DMS 273 (cell line): ENCODE data around the gene MACC1.
A peak's percentile ranks its signal among the peaks of the same experiment; 100 is the strongest.

Experiments used
- DNase-seq: peaks from one replicate; lab custom pipeline; 2025; ENCODE audit not compliant: unreplicated experiment; lab: John Stamatoyannopoulos, UW

The MACC1 gene, protein sequence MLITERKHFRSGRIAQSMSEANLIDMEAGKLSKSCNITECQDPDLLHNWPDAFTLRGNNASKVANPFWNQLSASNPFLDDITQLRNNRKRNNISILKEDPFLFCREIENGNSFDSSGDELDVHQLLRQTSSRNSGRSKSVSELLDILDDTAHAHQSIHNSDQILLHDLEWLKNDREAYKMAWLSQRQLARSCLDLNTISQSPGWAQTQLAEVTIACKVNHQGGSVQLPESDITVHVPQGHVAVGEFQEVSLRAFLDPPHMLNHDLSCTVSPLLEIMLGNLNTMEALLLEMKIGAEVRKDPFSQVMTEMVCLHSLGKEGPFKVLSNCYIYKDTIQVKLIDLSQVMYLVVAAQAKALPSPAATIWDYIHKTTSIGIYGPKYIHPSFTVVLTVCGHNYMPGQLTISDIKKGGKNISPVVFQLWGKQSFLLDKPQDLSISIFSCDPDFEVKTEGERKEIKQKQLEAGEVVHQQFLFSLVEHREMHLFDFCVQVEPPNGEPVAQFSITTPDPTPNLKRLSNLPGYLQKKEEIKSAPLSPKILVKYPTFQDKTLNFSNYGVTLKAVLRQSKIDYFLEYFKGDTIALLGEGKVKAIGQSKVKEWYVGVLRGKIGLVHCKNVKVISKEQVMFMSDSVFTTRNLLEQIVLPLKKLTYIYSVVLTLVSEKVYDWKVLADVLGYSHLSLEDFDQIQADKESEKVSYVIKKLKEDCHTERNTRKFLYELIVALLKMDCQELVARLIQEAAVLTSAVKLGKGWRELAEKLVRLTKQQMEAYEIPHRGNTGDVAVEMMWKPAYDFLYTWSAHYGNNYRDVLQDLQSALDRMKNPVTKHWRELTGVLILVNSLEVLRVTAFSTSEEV

DNA sequence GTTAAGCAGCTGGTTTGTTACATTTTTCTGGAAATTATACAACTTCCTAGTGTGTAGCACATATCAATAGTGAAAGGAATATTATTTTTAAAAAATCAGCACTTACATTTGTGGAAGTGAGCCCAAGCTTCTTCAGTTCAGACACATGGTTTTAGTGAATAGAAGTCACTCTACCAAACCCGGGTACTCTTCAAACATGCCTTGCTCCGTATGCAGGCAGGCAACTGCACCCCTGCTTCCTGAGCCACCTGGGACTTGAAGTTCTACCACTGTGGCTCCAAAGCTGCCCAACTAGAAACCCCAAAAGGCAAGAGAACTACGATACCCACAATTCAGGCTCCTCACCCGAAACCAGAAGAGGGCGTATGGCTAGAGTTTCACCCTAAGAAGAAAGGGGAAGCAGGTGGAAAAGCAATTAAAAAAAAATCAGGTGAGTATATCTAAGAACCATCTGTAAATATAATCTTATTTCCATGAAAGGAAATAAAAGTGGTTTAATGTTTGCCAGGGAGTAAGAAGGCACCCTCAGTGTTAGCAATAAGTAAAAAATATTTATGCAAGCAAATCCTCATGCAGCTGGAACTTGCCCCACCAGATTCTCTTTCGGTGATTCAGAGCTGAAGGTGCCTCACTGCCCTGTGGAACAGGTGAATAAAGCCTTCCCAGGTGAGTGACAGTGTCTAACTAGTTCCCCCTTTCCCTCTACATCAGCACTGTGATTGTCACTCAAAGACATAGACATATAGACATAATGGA is at the start of gene MACC1:
MACC1 (minus strand) TSS at position 192 of the 756 bp plus-strand sequence. CDS start 55,522 bp downstream, outside the sequence.
- peak; percentile 4 for DNase-seq

DNA sequence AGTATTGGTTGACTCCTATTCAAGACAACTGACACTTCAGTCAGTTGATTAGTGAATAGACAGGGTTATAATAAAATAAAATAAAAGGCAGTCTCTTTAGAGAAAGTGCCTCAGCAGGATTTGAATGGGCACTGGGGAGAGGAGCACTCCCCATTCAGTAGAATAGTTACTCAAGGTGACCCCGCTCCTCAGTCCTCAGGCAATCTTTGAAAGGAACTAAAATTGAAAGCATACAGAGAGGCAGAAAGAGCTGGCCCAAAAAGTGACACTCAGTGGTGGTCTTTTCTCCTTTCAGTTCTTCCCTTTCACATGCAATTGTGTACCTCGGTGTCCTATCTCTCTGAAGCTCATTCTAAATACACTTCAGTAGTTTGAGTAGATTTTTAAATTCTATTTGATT is 47.4 kb upstream of the MACC1 start:
- DNase-seq, result no peak

DNA sequence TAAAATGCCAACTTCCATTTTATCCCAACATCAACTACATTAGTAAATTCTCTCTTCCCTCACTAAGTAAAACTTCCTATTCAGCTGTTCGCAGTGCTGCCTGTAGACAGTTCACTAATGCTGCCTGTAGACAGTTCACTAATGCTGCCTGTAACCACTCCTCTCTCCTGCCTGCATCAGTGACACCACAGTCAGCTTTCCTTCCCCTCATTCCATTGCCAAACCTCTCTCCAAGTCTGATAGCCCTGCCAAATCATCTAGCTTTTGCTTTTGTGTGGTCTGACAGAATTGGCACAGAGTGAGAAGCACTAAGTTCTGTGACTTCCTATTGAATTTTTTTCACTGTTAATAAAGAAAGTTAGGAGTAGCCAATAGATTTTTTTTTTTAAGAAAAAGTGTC is 43.0 kb upstream of the MACC1 start:
- DNase-seq, result no peak

DNA sequence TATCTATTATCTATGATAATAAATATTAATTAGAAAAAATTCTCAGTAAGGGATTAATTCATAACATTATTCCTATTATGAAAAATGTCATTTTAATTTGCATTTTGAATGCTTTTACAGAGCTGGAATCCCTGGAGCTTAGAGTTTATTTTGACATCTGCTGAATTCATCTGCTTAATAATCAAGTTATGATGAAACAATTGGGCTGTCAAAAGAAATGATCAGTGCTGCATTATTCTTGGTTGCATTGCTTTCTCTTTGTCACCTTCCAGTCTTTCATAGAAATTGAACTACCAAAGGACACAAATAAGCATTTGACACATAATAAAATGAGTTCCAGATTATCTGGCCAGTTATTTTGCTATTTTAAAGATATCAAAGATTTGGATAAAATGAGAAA is 40.0 kb upstream of the MACC1 start:
- no peak for DNase-seq

DNA sequence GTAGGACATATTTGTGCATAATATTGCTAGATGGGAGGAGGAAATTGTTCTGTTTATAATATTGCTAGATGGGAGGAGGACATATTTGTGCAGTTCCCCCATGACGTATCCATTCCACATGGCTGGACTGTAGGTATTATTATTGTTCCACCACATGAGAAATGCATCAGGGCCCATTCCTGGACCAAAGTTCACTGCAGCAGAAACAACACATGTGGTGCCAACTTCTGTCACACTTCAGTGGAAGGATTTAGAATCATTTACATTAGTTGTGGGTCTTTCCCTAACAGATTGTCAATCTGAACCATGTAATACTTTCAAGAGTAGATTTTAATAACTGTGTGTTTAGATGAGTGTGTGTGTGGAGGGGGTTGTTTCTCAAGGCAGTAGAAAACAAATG is 32.7 kb upstream of the MACC1 start:
- no peak for DNase-seq

DNA sequence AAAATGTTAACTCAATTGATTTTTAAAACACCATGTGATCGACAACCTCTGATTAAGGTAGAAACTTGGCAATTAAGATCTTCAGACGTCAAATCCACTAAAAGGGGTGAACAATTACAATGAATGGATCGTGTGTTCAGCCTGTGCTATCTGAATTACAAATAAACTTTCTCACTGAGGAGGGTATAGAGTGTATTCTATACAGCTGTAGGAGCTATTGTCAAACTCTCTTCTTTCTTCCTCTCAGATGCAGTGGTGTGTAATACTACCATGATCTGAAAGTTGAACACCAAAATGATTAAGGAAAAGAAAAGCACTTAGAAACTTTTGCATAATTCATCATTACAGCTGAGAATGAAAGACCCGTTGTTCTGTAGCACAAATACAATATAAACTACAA is 32.2 kb upstream of the MACC1 start:
- DNase-seq, result no peak

DNA sequence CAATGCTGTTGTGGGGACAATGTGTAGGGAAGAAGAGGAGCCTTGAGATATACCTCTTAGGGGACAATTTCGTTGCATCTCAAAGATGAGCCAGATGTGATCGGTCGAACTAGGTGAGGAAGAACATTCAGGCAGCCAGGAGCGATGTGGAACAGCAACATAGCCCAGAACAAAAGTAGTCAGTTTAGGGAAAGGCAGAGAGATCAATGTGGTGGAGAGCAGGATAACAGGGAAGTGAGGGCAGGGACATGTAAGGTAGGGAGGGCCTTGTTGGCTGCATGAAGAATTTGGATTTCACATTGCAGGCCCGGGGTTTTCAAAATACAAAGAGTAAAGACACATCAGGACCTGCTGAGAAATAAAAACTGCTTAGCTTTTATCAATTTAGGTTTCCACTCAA is 29.1 kb upstream of the MACC1 start:
- DNase-seq, result no peak

DNA sequence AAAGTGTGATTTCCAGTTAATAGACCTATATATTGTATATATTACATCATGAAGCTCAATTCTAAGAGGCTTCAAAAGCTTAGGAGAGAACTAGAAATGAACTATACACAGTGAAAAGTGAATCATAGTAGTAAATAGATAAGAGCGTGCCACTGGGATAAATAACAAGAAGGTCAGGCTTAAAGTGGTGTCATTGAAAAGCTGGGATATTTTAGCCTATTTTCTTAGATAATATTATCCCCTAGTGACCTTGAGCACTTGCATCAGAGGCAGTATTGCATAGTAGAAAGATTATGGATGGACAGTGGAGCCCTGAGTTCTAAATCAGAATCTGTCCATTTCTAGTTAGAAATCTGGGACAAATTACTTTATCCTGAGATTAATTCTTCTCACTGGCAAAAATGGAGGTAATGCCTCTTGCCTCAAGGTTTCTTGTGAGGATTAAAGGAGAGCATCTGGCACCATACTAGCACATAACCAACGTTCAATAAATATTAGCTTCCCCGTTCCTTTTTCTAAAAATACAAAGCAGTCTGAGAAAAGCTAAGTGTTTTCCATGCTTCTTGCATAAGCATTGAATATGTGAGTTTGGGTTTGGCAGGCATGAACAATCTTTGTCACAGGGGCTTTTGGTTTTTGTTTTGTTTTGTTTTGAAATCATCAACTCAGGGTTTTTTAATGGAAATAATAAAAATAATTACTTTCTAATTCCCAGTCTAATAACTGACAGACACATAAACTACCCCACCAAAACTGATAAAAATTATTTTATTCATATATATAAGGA is 27.3 kb upstream of the MACC1 start:
- no peak for DNase-seq

DNA sequence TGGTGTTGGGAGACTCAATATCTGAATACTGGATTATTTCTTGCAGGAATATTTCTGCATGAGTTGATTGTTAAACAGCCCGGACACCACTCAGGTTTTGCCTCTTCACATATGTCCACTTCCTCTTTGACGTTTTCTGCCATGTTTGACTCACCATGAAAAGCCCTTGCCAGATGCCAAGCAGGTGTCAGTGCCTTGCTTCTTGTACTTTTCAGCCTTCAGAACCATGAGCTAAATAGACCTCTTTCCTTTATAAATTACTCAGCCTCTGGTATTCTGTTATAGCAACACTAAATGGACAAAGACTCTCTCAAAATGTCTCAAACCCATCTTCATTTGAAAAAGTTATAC is 24.7 kb upstream of the MACC1 start:
- DNase-seq, result no peak

DNA sequence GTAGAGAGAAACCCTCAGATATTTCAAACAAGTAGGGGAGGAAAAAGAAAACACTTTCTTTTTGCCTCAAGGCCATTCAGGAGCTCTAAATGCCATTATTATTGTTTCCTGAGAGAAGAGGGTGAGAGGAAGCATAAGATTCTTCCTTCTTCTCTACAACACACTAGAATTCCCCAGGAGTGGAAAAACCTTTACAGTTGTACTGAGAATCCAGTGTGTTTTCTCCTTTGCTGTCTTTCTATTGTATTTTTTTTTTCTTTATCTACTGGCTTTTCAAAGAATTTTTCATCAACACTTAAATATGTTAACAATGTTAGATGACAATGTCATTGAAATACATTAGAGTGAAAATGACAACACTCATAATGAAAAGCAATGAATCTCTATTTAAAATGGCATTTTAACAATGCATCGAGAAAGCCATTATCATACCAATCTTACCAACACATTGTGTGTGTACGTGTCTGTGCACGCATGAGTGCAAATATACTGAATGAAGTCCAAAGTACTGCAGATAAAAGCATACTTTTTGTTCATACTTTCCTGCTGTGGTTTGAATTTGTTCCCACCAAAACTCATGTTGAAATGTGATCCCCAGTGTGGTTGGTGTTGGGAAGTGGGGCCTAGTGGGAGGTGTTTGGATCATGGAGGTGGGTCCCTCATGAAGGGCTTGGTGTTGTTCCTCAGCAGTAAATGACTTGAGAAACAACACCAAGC is 24.2 kb upstream of the MACC1 start:
- DNase-seq, result no peak

DNA sequence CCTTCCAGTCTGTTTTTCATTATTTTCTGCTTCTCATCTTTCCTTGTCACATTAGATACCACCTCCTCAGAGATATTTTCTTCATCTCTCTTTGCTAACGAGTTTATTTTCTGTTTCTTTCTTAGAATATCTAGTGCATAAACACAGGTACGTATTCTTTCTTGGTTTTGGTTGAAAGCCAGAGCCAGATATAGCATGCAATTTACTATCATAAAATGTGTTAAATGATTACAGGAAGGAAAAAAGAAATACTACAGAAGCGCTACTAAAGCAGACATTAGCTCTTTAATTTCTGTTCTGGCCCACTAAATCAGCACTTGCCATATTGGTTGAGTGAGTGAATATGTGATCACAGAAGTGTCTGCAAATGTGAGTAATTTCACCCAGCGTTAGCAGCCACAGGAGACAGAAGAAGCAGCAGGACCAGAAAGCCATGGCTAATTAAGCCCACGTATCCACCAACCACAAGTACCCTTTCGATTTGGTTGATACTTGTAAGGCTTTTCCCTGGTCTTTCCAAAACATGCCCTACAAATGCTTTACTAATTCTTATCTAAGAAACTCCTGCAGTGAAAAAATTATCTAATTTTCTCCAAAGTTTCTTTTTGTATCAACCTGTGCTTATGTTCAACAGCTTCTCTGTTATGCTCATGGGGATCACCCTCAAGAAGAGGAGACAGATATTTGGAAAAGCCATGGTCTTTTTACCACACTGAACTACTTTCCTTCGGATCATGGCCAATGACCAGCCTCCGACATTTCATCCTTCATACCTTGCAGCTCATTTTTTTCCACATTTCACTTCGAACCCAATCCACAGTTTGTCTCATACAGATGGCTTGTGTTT is 23.1 kb upstream of the MACC1 start:
- DNase-seq, result no peak

DNA sequence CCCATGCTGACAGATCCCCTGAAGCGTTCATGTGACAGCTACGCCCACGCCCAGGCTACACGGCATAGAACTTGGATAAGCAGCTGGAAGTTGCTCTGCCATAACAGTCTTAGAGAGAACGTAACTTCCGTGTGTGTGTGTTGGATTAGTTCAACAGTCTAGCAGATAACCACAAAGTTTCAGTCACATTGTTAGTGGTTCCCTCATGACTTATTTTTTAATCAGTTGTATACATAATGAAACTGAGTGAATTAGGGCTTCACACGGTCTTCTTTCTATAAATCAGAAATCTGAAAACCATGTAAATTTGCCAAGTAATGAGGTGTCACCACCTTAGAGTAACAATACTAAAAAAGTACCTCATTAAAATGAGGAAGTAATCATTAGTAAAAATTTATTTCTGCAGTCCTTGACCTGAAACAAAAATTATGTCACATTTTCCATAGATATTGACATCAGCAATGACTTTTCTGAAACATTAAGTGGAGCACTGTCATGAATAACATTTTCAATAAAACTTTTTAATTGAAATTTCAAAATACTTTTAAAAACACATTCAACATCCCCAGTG is 21.7 kb upstream of the MACC1 start:
- DNase-seq, result no peak

DNA sequence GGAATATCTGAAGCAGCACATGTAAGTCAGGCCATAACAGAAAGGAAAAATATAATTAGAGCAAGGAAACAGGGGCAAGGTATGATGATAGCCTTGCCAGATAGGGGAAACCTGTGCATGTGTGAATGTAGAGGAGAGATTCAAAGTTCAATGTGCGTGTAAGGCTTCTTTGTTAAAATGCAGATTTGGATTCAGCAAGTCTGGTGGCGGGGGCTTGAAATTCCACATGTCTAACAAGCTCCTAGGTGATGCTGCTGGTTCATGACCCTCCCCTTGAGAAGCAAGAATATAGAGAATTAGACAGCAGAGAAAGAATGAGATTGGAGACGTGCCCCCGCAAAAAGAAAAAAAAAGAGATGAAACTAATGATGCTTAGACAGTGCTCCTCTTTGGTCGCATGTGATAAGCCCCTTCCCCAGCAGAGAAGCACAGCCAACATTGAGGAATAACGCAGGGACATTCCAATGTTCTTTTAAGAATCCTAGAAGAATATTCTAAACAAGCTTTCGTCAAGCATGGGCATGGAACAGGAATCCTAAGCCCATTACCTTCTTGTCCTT is 21.1 kb upstream of the MACC1 start:
- no peak for DNase-seq

DNA sequence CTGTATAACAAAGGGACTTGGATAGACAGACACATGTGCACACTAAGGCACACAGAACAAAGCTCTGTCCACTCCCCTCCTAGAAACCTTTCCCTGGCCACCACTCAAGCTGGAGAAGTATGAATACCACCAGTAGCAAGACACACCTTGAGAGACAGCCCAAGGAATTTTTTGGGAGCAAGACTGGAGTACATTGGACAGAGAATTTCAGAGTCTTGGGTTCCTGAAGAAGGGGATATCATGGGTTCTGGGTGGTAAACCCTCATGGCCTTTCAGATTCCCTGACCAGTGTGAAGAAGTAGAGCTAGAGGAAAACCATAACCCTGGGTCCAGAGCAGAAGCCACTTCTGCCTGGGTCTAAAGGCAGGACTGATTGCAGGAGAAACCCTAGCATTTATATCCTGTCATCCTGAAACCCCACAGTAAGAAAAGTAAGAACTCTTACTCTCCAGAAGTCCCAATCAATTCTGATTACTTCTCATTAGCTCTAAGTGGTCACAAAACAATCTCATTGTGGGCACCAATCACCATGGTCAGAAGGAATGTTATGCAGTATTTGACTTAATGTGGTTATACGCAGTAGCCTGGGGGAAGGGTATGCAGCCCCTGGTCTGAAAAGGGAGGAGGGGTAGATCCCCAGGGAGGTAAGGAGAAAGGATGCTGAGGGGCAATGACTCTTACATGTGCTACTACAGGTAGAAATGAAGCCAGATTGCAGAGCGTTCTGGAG is 20.4 kb upstream of the MACC1 start:
- DNase-seq, result no peak

DNA sequence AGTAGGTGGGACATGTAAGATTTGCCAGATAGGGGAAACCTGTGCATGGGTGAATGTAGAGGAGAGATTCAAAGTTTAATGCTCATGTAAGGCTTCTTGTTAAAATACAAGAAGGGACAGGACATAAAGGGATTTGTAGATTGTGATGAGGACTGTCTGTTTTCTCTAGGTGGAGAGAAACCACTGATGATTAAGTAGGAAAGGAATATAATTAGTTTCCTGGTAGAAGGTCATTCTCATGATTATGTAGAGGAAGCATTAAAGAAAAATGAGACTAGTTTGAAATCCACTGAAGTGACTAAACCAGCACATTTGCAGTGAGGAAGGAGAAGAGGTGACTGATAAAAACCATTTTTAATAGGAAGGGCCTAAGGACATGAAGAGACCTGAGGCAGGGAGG is 19.6 kb upstream of the MACC1 start:
- no peak for DNase-seq

DNA sequence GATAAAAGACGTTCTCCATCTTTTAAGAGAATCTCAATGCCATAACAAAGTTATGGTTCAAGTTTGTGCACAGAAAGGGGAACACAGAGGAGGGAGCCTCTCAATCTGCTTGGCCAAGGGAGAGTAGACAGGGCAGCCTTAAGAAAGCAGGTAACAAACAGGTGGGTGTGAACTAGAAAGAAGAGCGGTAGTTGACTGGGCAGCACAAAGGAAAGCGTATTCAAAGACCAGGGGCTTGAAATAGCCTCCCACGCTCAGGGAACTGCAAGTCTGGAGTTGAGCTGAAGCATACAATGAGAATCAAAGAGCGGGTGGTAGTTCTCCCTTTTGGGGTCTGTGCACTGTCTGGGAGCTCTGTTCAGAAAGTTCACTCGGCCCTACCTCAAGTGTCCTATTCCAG is 18.9 kb upstream of the MACC1 start:
- DNase-seq, result no peak

DNA sequence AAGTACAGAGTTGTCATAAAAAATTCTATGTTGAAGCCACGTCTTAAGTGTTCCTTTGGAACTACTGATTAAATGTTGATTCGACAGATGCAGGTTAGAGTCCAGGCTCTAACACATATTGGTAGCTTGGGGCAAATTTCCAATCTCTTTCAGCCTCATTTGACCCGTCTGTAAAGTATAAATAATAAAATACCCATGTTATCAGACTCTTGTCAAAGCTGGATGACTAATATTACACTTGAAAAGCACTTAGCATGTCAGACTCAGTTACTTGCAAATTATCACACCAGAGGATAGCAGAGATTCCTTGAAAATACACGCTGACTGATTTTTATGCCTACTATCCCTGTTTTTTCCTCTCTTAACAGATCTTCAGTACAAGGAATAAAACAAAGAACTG is 18.1 kb upstream of the MACC1 start:
- no peak for DNase-seq

DNA sequence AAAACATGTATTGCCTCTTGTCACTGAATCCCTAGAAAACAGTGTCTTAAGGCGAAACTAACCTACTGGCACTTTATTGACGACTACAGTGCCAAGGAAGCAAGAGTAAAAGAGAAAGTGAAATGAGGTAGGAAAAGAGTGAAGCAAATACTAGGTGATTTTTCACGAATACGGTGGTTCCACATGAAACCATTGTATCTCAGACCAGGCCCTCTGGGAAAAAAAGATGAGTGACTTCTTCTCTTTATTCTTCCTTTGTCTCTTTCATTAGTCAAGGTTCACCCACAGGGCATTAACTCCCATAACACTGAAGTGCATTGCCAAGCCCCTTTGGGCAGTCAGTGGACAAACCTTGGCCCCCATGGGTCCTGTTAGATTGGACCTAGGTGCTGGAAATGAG is 16.2 kb upstream of the MACC1 start:
- DNase-seq, result no peak
